Activated CD4-positive, alpha-beta T cell treated with anti-CD3 and anti-CD28 coated beads, Interleukin-2, amount 10 ng/mL, durations not matched to agents 7 days and 5 days (primary cell): ENCODE results near the gene DXO. TPM values are rescaled to one million over a fixed set of nuclear protein-coding genes. Genes with fewer than 3 reads are reported as not detected.
"Not testable (repeated sequence)": the region's sequence is repeated elsewhere in the genome, so short reads cannot be mapped to it uniquely, and the experiment has no call there.

Source experiments
- CTCF ChIA-PET: fragments of 350-600 bp; sonication (Branson Sonifier 250); formaldehyde crosslinking; loops from one replicate; lab custom pipeline; 2021; ENCODE audit warnings: antibody characterized with exemption; lab: Charles Lee
- POLR2A ChIA-PET: fragments of 350-600 bp; sonication (Branson Sonifier 250); formaldehyde crosslinking; loops from one replicate; lab custom pipeline; 2021; ENCODE audit warnings: antibody characterized with exemption; lab: Charles Lee
- DNase-seq: peaks from one replicate; pipeline ENCODE4 v3.0.0-alpha.2; 2020
- H3K27ac Mint-ChIP-seq: one replicate; pipeline ENCODE4 v1.8.0; 2021; ENCODE audit warnings: mild to moderate bottlenecking, moderate library complexity, mixed read lengths
- H3K27me3 Mint-ChIP-seq: one replicate; pipeline ENCODE4 v1.8.0; 2021; ENCODE audit warnings: mixed read lengths
- H3K36me3 Mint-ChIP-seq: one replicate; pipeline ENCODE4 v1.8.0; 2021; ENCODE audit warnings: low read depth, mixed read lengths
- H3K4me1 Mint-ChIP-seq: one replicate; pipeline ENCODE4 v1.8.0; 2021; ENCODE audit warnings: mixed read lengths
- H3K4me3 Mint-ChIP-seq: one replicate; pipeline ENCODE4 v1.8.0; 2021; ENCODE audit warnings: mild to moderate bottlenecking, moderate library complexity, mixed read lengths
- H3K9me3 Mint-ChIP-seq: one replicate; pipeline ENCODE4 v1.8.0; 2021; ENCODE audit warnings: mixed read lengths
- total RNA-seq, 2 experiments: library from RNA; stranded (reverse); gene quantifications; one replicate each; pipeline ENCODE4 v1.2.3, GENCODE V29; 2021

Gene DXO
- total RNA-seq, 2 experiments from 2014 or later = 20.4 to 21.8 TPM

- Mint-ChIP-seq H3K4me3 (no peak overlapping the region), H3K27me3 (peaks cover 2% of the 10 kb centered on the region), H3K4me1 (no peaks in the 10 kb centered on the region), H3K27ac (no peak overlapping the region), H3K36me3 (peaks cover 6% of the 10 kb centered on the region), H3K9me3 (no peaks in the 10 kb centered on the region)
- no peak for DNase-seq
- POLR2A ChIA-PET = no interaction called here
- CTCF ChIA-PET = interaction anchor here (1.1 kb wide), 1 partner anchor 12 kb away, joined by 3 read pairs; the partner anchor contains the start of gene SKIC2
Measured at GRCh38 chr6:31947864-31948263, 24.1 kb downstream of the DXO start.

GRCh38 chr6:31947070-31947675 lies 24.8 kb downstream of the DXO start:
- H3K9me3 Mint-ChIP-seq = no peaks in the 10 kb centered on the region
- ChIA-PET POLR2A (no interaction called here), CTCF (interaction anchor here (1.1 kb wide), 1 partner anchor 12 kb away, joined by 3 read pairs; the partner anchor contains the start of gene SKIC2)
- no peak overlapping the region for H3K27ac Mint-ChIP-seq
- H3K4me1 Mint-ChIP-seq = no peaks in the 10 kb centered on the region
- H3K36me3 Mint-ChIP-seq = peaks cover 3% of the 10 kb centered on the region
- peaks cover 2% of the 10 kb centered on the region for H3K27me3 Mint-ChIP-seq
- H3K4me3 Mint-ChIP-seq = no peak overlapping the region
- no peak for DNase-seq

GRCh38 chr6:31946370-31946885 lies 25.5 kb downstream of the DXO start:
- Mint-ChIP-seq H3K36me3 (peaks cover 3% of the 10 kb centered on the region), H3K4me1 (no peaks in the 10 kb centered on the region), H3K9me3 (no peaks in the 10 kb centered on the region), H3K27ac (no peak overlapping the region), H3K27me3 (peaks cover 2% of the 10 kb centered on the region), H3K4me3 (no peak overlapping the region)
- no peak for DNase-seq
- ChIA-PET POLR2A (no interaction called here), CTCF (no interaction called here)

- CTCF ChIA-PET = interaction anchor here (0.6 to 1.3 kb wide), 3 partner anchors 11 to 339 kb away, joined by 3 read pairs; partner anchors contain the start of gene ATF6B
- no peaks in the 10 kb centered on the region for H3K9me3 Mint-ChIP-seq
- no peak within 1 kb of the TSS for H3K4me3 Mint-ChIP-seq
- no peak within 1 kb of the TSS for H3K27ac Mint-ChIP-seq
- H3K36me3 Mint-ChIP-seq = peaks cover under 1% of the 10 kb centered on the region
- no peaks in the 10 kb centered on the region for H3K4me1 Mint-ChIP-seq
- DNase-seq = no peak
- POLR2A ChIA-PET = interaction anchor here (0.6 kb wide), 1 partner anchor 25 kb away, joined by 3 read pairs; no protein-coding TSS in a partner anchor
- peaks cover 4% of the 10 kb centered on the region for H3K27me3 Mint-ChIP-seq
Measured at GRCh38 chr6:31945507-31946369, 26.2 kb downstream of the DXO start, which contains the start of gene CFB. TSS of gene CFB (plus strand) at chr6:31946095. CDS start at chr6:31946222, 127 bp downstream.

DNA sequence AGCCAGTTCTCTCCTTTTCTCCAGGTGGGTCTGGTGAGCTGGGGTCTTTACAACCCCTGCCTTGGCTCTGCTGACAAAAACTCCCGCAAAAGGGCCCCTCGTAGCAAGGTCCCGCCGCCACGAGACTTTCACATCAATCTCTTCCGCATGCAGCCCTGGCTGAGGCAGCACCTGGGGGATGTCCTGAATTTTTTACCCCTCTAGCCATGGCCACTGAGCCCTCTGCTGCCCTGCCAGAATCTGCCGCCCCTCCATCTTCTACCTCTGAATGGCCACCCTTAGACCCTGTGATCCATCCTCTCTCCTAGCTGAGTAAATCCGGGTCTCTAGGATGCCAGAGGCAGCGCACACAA lies 26.8 kb downstream of the DXO start:
- ChIA-PET CTCF (interaction anchor here (0.6 to 1.3 kb wide), 3 partner anchors 11 to 339 kb away, joined by 3 read pairs; partner anchors contain the start of gene ATF6B), POLR2A (interaction anchor here (0.6 kb wide), 1 partner anchor 25 kb away, joined by 3 read pairs; no protein-coding TSS in a partner anchor)
- Mint-ChIP-seq H3K36me3 (no peaks in the 10 kb centered on the region), H3K9me3 (no peaks in the 10 kb centered on the region), H3K27me3 (peaks cover 9% of the 10 kb centered on the region), H3K27ac (no peak overlapping the region), H3K4me3 (no peak overlapping the region), H3K4me1 (no peaks in the 10 kb centered on the region)
- DNase-seq = no peak

GRCh38 chr6:31943742-31944141 lies 28.2 kb downstream of the DXO start:
- Mint-ChIP-seq H3K4me1 (no peaks in the 10 kb centered on the region), H3K4me3 (no peak overlapping the region), H3K27me3 (peaks cover 9% of the 10 kb centered on the region), H3K9me3 (no peaks in the 10 kb centered on the region), H3K36me3 (no peaks in the 10 kb centered on the region), H3K27ac (no peak overlapping the region)
- CTCF ChIA-PET = interaction anchor here (0.5 to 3.0 kb wide), 3 partner anchors 8 to 19 kb away, joined by 3 to 9 read pairs (median 4); no protein-coding TSS in a partner anchor
- no peak for DNase-seq
- POLR2A ChIA-PET = no interaction called here

GRCh38 chr6:31940256-31940664 lies 31.7 kb downstream of the DXO start:
- Mint-ChIP-seq H3K27me3 (peaks cover 9% of the 10 kb centered on the region), H3K9me3 (no peaks in the 10 kb centered on the region), H3K4me1 (no peaks in the 10 kb centered on the region), H3K27ac (no peak overlapping the region), H3K4me3 (no peak overlapping the region), H3K36me3 (no peaks in the 10 kb centered on the region)
- CTCF ChIA-PET = interaction anchor here (0.6 kb wide), 1 partner anchor 727 kb away, joined by 3 read pairs; no protein-coding TSS in a partner anchor
- POLR2A ChIA-PET = no interaction called here
- DNase-seq = no peak

DNA sequence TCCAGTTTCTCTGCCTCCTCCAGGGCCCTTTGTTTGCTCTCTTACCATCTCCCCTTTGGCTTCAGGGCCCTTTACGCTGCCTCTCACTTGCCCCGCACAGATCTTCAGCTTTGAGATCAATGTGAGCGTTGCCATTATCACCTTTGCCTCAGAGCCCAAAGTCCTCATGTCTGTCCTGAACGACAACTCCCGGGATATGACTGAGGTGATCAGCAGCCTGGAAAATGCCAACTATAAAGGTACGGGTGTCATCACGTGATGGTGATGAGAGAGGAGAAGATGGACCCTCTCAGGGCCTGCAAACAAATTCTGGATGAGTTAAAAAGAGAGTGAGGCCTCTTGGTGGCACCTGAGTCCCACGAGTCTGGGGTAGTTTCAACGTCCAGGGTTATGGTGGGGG lies 36.1 kb downstream of the DXO start:
- DNase-seq = no peak
- Mint-ChIP-seq H3K9me3 (no peaks in the 10 kb centered on the region), H3K27me3 (peaks cover 6% of the 10 kb centered on the region), H3K27ac (no peak overlapping the region), H3K4me3 (no peak overlapping the region), H3K36me3 (no peaks in the 10 kb centered on the region), H3K4me1 (no peaks in the 10 kb centered on the region)
- POLR2A ChIA-PET = no interaction called here
- CTCF ChIA-PET = interaction anchor here (0.6 kb wide), 1 partner anchor 20 kb away, joined by 3 read pairs; no protein-coding TSS in a partner anchor

GRCh38 chr6:31935021-31935420 lies 36.9 kb downstream of the DXO start:
- DNase-seq = no peak
- H3K4me1 Mint-ChIP-seq = no peaks in the 10 kb centered on the region
- no peaks in the 10 kb centered on the region for H3K27me3 Mint-ChIP-seq
- ChIA-PET POLR2A (no interaction called here), CTCF (interaction anchor here (0.6 to 0.9 kb wide), 2 partner anchors 19 to 24 kb away, joined by 3 read pairs; partner anchors contain the start of genes NELFE and SKIC2)
- H3K36me3 Mint-ChIP-seq = no peaks in the 10 kb centered on the region
- no peak overlapping the region for H3K4me3 Mint-ChIP-seq
- no peaks in the 10 kb centered on the region for H3K9me3 Mint-ChIP-seq
- no peak overlapping the region for H3K27ac Mint-ChIP-seq

DNA sequence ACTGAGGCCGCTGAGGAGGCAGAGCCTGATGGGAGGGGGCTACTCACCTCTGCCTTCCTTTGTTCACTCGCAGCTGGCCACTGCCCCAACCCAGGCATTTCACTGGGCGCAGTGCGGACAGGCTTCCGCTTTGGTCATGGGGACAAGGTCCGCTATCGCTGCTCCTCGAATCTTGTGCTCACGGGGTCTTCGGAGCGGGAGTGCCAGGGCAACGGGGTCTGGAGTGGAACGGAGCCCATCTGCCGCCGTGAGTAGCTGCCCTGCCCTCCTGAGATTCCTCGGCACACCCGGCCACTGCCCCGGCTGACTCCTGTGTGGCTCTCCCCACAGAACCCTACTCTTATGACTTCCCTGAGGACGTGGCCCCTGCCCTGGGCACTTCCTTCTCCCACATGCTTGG lies 38.4 kb downstream of the DXO start:
- no peak overlapping the region for H3K4me3 Mint-ChIP-seq
- CTCF ChIA-PET = interaction anchor here (1.5 kb wide), 1 partner anchor 9 kb away, joined by 4 read pairs; no protein-coding TSS in a partner anchor
- DNase-seq = no peak
- no peaks in the 10 kb centered on the region for H3K27me3 Mint-ChIP-seq
- H3K9me3 Mint-ChIP-seq = no peaks in the 10 kb centered on the region
- no peak overlapping the region for H3K27ac Mint-ChIP-seq
- POLR2A ChIA-PET = no interaction called here
- H3K4me1 Mint-ChIP-seq = no peaks in the 10 kb centered on the region
- H3K36me3 Mint-ChIP-seq = no peaks in the 10 kb centered on the region

DNA sequence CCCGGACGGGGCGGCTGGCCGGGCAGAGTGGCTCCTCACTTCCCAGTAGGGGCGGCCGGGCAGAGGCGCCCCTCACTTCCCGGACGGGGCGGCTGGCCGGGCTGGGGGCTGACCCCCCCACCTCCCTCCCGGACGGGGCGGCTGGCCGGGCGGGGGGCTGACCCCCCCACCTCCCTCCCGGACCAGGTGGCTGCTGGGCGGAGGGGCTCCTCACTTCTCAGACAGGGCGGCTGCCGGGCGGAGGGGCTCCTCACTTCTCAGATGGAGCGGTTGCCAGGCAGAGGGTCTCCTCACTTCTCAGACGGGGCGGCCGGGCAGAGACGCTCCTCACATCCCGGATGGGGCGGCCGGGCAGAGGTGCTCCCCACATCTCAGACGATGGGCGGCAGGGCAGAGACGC lies 39.8 kb downstream of the DXO start:
- H3K9me3 Mint-ChIP-seq, H3K4me1 Mint-ChIP-seq, H3K36me3 Mint-ChIP-seq, H3K27me3 Mint-ChIP-seq, H3K4me3 Mint-ChIP-seq, POLR2A ChIA-PET, H3K27ac Mint-ChIP-seq, CTCF ChIA-PET, DNase-seq: not testable (repeated sequence)

- H3K27ac Mint-ChIP-seq = no peak overlapping the region
- no peak for DNase-seq
- POLR2A ChIA-PET = interaction anchor here (0.6 kb wide), 1 partner anchor 27 kb away, joined by 3 read pairs; no protein-coding TSS in a partner anchor
- CTCF ChIA-PET = interaction anchor here (1.3 kb wide), 1 partner anchor 21 kb away, joined by 4 read pairs; no protein-coding TSS in a partner anchor
- no peaks in the 10 kb centered on the region for H3K4me1 Mint-ChIP-seq
- H3K9me3 Mint-ChIP-seq = no peaks in the 10 kb centered on the region
- H3K4me3 Mint-ChIP-seq = no peak overlapping the region
- no peaks in the 10 kb centered on the region for H3K27me3 Mint-ChIP-seq
- H3K36me3 Mint-ChIP-seq = no peaks in the 10 kb centered on the region
Measured at GRCh38 chr6:31930962-31931361, 41.0 kb downstream of the DXO start.
